Tibial artery (tissue), 4 donors: ENCODE results near the gene SHISA5.
A peak's percentile ranks its signal among the peaks of the same experiment; 100 is the strongest.
"Not testable (repeated sequence)": the region's sequence is repeated elsewhere in the genome, so short reads cannot be mapped to it uniquely, and the experiment has no call there.

Experiments used
- DNase-seq, 2 donors: peaks; one replicate each; pipeline ENCODE4 v3.0.0-alpha.2; 2019
- H3K27ac ChIP-seq, 2 donors: fragments of 200-600 bp; sonication (generic) in 1 of 2; 1 replicate in 1 of 2; 2 replicates in 1 of 2; pipeline ENCODE4 v1.5.1; 2018 to 2019; ENCODE audit warnings: mild to moderate bottlenecking in 1 of 2
- H3K27me3 ChIP-seq, 2 donors: fragments of 200-600 bp; sonication (generic) in 1 of 2; one replicate each; pipeline versions ENCODE4 v1.5.1 to v1.6.0; 2016 to 2019
- H3K36me3 ChIP-seq, 3 donors: fragments of 200-600 bp; sonication (generic) in 2 of 3; one replicate each; pipeline ENCODE4 v1.5.1; 2016 to 2019; ENCODE audit warnings: mild to moderate bottlenecking in 2 of 3
- H3K4me1 ChIP-seq, 4 donors: fragments of 200-600 bp; sonication (generic) in 2 of 4; 1 replicate in 3 of 4; 2 replicates in 1 of 4; pipeline ENCODE4 v1.5.1; 2016 to 2019
- H3K4me3 ChIP-seq, 2 donors: fragments of 200-600 bp; sonication (generic) in 1 of 2; 1 replicate in 1 of 2; 2 replicates in 1 of 2; pipeline ENCODE4 v1.5.1; 2018 to 2019; ENCODE audit warnings: mild to moderate bottlenecking in 2 of 2
- H3K9me3 ChIP-seq, 3 donors: fragments of 200-600 bp; sonication (generic) in 1 of 3; one replicate each; pipeline ENCODE4 v1.5.1; 2016 to 2019
- CTCF ChIP-seq, 2 experiments: fragments of 200-600 bp in 1 of 2; fragments of 450-650 bp in 1 of 2; IDR thresholded peaks; one replicate each; pipeline ENCODE4 v1.5.1; 2017 to 2019; ENCODE audit warnings: antibody characterized with exemption in 2 of 2, mild to moderate bottlenecking in 1 of 2, moderate library complexity in 1 of 2
- intact Hi-C: fragments of 100-400 bp; cut with DNase I; formaldehyde crosslinking; loops from one replicate; pipeline ENCODE4 v1.15.0; 2023; ENCODE audit warnings: low total_unique reads

The SHISA5 gene

GRCh38 chr3:48504051-48504946 lies at the start of gene SHISA5:
TSS of gene SHISA5 (minus strand) at chr3:48504174. CDS start at chr3:48504094, 80 bp downstream.
- peaks cover 0 to 18% (median 7%) of the 10 kb centered on the region in 3 donors for H3K36me3 ChIP-seq
- no peaks in the 10 kb centered on the region for H3K27me3 ChIP-seq
- H3K4me3 ChIP-seq, result peak within 1 kb of the TSS; percentile 75 to 85
- peak; percentile 83 to 94 for DNase-seq
- H3K9me3 ChIP-seq, result no peaks in the 10 kb centered on the region
- H3K27ac ChIP-seq, result peak within 1 kb of the TSS; percentile 92 to 99
- H3K4me1 ChIP-seq, result peaks cover 0 to 35% (median 26%) of the 10 kb centered on the region in 4 donors
- TF ChIP-seq CTCF (IDR thresholded peaks at IDR 0.05), result no peak
- intact Hi-C loops, result no loop called here

GRCh38 chr3:48553361-48553760 lies 49.4 kb upstream of the SHISA5 start:
- Histone ChIP-seq H3K9me3 (no peaks in the 10 kb centered on the region), H3K4me1 (peaks cover 0 to 31% (median 15%) of the 10 kb centered on the region in 4 donors), H3K27me3 (no peaks in the 10 kb centered on the region), H3K27ac (no peak overlapping the region), H3K36me3 (peaks cover 0 to 6% (median 0%) of the 10 kb centered on the region in 3 donors), H3K4me3 (no peak overlapping the region)
- DNase-seq, result no peak
- no peak for TF ChIP-seq CTCF (IDR thresholded peaks at IDR 0.05)
- intact Hi-C loops, result no loop called here

- Histone ChIP-seq H3K9me3 (no peaks in the 10 kb centered on the region), H3K27me3 (no peaks in the 10 kb centered on the region), H3K4me1 (peaks cover 0 to 21% (median 10%) of the 10 kb centered on the region in 4 donors), H3K36me3 (peaks cover 0 to 13% (median 6%) of the 10 kb centered on the region in 3 donors), H3K27ac (no peak overlapping the region), H3K4me3 (no peak overlapping the region)
- DNase-seq, result no peak
- intact Hi-C loops, result no loop called here
- TF ChIP-seq CTCF (IDR thresholded peaks at IDR 0.05), result no peak
These were observed 48.4 kb upstream of the SHISA5 start for GRCh38 chr3:48552111-48552951.

- H3K27me3 ChIP-seq, H3K27ac ChIP-seq, H3K9me3 ChIP-seq, DNase-seq, intact Hi-C loops, H3K4me3 ChIP-seq: not testable (repeated sequence)
- Histone ChIP-seq H3K4me1 (peaks cover 0 to 18% (median 8%) of the 10 kb centered on the region in 4 donors), H3K36me3 (peaks cover 2 to 15% (median 6%) of the 10 kb centered on the region in 3 donors)
These were observed 47.7 kb upstream of the SHISA5 start for GRCh38 chr3:48551651-48552050.

- H3K4me1 ChIP-seq, result peaks cover 0 to 3% (median 0%) of the 10 kb centered on the region in 4 donors
- intact Hi-C loops, result loop anchor here (2.0 to 10.0 kb wide), 2 partner anchors 84 to 154 kb away; no protein-coding TSS in a partner anchor
- peaks cover 6 to 15% (median 6%) of the 10 kb centered on the region in 3 donors for H3K36me3 ChIP-seq
- H3K27me3 ChIP-seq, result no peaks in the 10 kb centered on the region
- H3K27ac ChIP-seq, result peak overlapping the region; percentile 11 to 17
- H3K9me3 ChIP-seq, result no peaks in the 10 kb centered on the region
- peak; percentile 88 to 93 for DNase-seq
- no peak overlapping the region for H3K4me3 ChIP-seq
- TF ChIP-seq CTCF (IDR thresholded peaks at IDR 0.05), result peak; percentile 95 to 99
These were observed 45.0 kb upstream of the SHISA5 start for GRCh38 chr3:48548729-48549705.
